ENCODE results near the gene ABHD5. TPM values are rescaled to one million over a fixed set of nuclear protein-coding genes. Genes with fewer than 3 reads are reported as not detected.

ABHD5 gene
- total and polyA plus RNA-seq, 7 experiments from 2014 or later = 4.2 to 21.0 (median 6.4) TPM

Other genes with a start within 250 kb of the ABHD5 start
- gene ANO10, start 68.9 kb upstream of the ABHD5 start, total RNA-seq = 10 to 100 TPM in 2 of 5 experiments, 1 to 10 TPM in 3; 6.1 to 13.6 (median 9.3) TPM
- 10 to 100 TPM in 1 of 2 donors, 1 to 10 TPM in 1; 7.4 to 10.7 TPM for gene ANO10, start 68.9 kb upstream of the ABHD5 start, polyA plus RNA-seq